HG02884 (cell line): ENCODE measurements around the gene COX14.
A peak's percentile ranks its signal among the peaks of the same experiment; 100 is the strongest.
"Not testable (repeated sequence)": the region's sequence is repeated elsewhere in the genome, so short reads cannot be mapped to it uniquely, and the experiment has no call there.

Experiments
- ATAC-seq: cut with Tn5 transposase; IDR thresholded peaks from one replicate; pipeline ENCODE4 v1.9.1; 2021; ENCODE audit warnings: mild to moderate bottlenecking, moderate library complexity; ENCODE audit not compliant: unreplicated experiment

Gene COX14

DNA sequence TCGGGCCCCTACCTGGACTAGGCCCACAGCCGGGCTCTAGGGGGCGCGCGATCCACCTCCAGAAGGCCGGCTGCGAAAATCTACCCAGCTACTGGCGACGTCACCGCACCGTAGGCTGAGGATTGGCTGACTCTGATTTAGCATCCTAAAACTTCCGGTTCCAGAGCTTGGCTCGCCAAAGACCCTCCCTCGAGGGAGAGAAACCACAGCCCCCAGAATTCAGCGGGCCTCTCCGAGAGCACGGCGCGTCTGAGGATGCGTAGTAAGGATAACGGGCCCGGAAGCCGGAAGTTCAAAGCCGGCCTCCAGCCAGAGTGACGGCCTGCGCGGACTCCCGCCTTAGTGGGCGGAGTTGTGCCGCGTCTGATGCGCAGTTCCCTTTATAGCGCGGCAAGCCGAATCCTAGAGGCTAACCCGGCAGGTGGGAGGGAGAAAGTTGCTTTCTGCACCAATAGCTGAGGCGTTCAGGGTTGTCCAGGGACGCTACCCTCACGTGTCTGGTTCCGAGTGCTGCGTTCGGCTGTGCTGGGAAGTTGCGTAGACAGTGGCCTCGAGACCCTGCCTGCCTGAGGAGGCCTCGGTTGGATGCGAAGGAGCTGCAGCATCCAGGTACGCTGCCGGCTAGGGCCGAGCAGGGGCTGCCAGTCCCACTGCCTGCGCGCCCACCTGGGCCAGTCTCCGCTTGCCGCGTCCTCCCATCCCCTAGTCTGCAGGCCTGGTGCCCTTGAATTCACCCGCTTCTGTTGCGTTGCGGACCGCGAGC is at the start of gene COX14:
Gene COX14 (plus strand): TSS at position 544 of the 763 bp plus-strand sequence. CDS start 7,808 bp downstream, outside the sequence.
- peak; percentile 77 for ATAC-seq

DNA sequence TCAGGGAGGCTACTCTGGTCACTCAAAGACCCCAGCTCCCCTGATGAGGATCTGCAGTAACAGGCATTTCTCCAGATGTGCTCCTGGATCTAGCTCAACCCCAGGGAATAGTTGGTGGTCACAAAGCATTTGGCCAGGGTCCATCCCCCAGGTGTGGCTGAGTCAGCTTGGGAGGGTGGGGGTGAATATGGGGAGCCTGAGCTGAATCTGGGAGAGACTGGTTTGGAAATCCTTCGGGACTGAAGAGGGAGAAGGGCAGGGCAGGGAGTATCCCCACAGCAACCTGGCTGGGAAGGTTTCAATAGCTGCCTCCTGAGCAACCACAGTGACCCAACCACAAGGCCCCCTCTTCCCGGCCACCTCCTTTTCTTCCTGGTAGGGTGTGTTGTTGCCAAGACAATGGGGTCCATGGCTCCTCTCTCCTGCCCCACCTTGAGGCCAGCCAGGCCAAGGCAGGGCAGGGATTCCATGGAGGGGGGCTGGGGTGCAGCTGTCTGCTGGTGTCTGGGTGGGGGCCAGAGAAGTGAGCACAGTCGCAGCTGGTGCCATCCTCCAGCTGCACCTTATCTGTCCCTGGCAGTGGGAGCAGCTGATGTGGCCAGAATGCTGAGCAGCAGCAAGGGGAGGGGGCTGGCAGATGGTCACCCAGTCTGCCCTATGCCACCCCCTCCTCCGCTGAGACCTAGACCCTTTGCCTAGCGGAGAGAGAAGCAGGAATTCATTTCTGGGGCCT is 49.1 kb upstream of the COX14 start:
- ATAC-seq, result no peak

DNA sequence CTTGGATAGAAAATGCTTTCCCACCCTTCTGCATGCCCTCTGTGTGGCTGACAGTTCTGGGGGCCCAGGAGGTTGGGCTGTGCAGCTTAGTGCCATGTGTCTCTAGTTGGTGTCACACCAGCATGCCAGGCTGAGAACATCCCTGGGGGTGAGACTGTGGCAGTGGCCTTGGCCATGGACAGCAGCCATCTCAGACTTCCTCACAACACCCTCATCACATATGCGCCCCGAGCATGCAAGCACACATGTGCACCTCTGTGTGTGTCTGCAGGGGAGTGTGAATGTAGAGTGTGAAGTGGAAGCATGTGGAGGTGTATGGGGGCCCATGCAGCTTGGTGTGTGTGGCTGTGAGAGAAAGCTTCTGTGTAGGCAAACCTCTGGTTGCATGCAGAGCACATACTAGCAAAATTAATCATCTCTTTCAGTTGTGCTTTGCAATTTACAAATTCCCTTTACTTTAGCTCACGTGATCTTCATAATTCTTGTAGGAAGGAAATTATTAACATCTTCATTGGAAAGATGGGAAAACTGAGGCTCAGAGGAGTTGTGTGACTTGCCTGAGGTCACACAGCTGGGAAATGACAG is 46.2 kb upstream of the COX14 start:
- no peak for ATAC-seq

DNA sequence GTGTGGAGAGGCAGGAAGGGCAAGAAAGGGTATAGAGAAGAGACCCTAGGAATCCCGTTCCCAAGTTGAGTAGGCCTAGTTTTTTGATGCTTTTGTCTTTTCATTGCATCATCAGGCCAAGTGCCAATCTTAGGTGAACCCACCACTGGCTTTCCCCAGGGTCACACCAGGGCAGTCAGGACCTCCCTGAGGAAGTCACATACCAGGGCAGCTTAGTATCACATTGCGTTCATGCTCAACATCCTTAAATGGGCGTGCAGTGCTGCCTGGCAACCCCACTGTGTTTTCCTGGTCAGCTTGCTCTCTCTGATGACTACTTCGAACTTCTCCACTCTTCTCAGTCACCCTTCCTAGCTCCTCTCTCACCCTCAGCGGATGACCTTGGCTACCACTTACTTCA is 45.6 kb upstream of the COX14 start:
- ATAC-seq, result no peak

DNA sequence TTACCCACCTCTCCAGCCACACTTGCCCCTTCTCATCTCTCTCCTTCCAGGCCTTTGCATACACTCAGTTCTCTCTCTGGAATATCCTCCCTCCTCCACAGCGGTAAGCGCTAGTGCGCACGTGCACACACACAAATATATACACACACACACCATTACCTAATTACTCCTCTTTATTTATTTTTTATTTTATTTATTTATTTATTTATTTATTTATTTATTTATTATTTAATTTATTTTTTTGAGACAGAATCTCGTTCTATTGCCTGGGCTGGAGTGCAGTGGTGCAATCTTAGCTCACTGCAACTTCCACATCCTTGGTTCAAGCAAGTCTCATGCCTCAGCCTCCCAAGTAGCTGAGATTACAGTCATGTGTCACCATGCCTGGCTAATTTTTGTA is 43.0 kb upstream of the COX14 start:
- ATAC-seq, result no peak

DNA sequence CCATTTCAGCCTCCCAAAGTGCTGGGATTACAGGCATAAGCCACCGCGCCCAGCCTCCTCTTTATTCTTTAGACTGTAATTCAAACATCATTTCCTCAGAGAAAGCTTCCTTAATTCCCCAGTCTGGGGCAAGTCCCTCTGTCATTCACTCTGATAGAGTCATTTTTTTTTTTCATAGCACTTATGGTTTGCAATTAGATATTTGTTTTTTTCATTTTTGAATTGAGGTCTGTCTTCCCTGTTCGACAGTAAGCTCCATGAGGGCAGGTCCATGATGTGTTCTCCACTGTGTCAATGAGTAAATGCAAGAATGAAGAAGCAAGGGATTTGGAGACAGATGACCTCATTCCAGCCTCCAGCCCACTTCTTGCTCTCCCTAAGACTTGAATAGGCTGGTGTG is 42.5 kb upstream of the COX14 start:
- ATAC-seq, result no peak

DNA sequence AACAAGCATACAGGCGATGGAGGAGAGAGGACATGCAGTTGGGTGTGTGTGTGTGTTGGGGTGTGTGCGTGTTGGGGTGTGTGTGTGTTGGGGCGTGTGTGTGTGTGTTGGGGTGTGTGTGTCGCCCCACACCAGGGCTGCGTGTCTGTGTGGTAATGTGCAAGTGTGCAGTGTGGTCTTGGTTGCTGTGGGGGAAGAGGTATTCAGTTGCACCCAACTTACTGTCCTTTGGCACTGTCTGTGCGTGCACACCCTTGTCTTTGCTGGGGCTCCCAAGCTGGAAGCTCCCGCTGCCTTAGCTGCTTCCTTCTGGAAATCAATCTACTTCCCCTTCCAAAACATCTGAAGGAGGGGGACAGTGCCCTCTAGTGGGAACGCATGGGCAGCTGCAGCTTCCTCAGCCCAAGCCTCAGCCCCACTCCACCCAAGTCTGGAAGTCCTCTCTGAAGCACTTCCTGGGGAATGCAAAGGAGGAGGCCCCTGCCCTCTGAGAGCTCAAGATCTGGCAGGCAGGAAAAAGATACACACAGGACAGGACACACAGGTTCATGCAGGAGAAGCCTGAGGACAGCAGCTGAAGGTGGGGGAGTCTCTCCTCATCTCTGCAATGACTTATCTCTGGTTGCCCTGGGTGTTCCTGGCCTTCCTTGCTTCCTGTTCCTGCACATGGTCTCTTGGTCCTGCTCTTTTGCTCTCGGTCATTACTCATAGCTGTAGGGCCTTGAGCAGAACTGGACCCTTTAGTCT is 41.5 kb upstream of the COX14 start:
- ATAC-seq, result no peak

DNA sequence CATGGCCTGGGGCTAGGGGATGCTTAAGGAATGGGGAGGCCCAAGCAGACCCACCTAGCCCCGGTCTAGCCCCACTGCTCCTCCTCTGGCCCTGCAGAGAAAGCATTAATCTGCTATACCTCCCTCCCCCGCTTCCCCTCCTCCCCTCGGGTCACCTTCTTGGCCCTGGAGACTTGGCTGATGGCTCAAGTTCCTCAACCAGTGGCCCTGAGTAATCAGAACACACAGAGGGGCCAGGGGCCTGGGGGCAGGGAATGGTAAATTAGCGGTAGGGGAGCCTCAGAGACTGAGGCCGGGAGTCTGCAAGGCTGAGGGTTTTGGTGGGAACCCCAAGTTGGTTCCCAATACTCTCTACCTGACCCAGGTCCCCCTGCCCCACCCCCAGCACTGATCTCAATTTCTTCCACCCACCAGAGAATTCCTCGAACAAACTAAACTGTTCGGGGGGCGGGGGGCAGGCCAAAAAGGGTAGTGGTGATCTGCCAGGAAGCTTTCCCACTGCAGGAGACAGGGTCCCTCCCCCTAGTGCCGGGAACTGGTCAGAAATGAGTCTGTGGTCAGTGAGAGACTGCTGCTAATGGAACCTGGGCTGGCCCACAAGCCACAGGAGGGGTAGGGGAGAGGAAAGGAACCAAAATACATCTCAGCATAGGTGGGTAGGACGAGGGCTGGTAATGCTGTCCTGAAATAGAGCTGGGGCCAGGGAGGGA is 39.7 kb upstream of the COX14 start:
- no peak for ATAC-seq

DNA sequence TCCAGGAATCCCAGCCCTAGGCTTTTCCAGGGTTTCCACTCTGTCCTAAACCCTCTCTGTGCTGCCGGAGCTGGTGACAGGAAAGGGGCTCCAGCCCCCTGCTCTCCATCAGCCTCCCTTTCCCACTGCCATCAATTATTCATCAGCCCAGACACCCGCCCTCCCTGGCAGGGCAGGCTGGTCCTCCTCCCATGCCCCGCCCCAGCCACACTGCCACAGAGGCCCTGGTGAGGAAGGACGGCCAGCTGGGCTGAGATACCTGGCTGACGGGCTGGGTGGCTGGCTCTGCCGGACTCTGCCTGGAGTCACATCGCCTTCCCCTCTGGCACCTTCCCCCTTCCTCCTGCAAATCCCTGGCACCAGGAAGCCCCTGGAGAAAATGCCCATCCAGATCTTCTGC is 38.8 kb upstream of the COX14 start:
- no peak for ATAC-seq

DNA sequence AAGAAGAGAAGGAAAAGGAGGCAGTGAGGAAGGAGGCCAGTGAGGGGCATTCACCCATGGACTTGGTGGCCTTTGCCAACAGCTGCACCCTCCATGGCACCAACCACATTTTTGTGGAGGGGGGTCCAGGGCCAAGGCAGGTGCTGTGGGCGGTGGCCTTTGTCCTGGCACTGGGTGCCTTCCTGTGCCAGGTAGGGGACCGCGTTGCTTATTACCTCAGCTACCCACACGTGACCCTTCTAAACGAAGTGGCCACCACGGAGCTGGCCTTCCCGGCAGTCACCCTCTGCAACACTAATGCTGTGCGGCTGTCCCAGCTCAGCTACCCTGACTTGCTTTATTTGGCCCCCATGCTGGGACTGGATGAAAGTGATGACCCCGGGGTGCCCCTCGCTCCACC is 38.3 kb upstream of the COX14 start:
- no peak for ATAC-seq

DNA sequence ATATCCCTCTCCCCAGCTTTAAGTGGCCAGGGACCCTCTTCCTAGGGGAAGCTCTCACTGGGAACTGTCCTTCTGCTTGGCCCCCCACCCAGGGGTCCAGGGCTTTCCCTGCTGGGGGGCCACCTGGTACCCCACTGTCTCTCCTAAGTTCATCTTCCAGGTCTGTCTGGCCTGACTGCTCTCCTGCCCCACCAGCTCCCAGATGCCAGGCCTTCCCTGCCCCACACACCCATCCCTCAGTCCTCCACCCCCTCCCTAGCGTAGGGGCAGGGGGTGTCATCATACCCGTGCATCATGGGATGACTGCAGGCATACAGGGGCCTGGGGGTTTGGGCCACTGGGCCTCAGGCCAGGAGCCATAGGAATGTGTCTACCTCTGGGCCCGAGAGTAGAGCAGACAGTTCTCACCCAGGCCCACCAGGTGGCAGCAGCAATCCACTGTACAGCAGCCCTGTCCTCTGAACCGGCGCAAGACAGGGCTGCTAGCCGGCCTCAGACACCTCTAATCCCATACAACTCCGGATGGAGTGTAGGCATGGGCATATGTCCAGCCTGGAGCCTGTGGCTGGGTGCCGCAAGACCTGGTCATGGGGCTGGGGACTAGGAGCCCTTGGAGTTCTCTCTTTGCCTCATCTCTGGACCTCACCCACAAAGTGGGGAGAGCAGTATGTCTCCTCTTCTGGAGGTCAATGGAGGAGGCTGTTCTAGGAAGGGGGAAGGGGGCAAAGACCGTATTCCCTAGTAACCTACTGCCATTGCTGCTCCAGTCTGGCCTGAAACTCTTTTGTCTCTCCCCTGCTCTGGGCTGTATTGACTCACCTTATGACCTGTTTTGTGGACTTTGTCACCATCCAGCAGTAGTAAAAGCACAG is 36.9 kb upstream of the COX14 start:
- ATAC-seq, result peak; percentile 82

DNA sequence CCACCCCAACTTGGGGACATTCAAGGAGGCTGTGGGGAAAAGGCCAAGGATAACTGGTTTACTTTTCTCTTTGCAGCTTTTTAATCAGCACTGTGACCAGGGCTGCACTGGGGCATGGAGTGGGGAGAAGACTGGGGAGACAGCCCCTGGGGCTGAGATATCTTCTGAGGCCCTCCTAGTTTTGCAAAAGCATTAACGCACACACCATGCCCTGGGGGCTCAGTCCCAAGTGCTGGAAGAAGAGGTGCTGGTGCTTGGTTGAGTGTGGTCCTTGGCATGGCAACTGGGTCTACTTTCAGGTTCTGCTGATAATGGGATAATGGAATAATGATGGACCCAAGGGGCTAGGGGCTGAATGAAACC is 36.2 kb upstream of the COX14 start:
- no peak for ATAC-seq

DNA sequence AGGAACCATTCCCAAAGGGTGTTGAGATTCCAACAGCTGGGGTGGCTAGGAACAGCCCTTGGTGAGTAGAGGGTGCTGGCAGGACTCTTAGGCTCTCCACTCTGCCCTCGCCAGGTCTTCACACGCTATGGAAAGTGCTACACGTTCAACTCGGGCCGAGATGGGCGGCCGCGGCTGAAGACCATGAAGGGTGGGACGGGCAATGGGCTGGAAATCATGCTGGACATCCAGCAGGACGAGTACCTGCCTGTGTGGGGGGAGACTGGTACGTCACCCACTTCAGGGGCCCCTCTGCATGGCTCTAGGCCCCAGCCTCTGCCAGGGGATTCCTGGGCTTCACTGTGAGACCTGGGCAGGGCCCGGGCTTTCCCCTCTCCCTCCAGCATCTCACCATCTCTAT is 34.9 kb upstream of the COX14 start:
- no peak for ATAC-seq

DNA sequence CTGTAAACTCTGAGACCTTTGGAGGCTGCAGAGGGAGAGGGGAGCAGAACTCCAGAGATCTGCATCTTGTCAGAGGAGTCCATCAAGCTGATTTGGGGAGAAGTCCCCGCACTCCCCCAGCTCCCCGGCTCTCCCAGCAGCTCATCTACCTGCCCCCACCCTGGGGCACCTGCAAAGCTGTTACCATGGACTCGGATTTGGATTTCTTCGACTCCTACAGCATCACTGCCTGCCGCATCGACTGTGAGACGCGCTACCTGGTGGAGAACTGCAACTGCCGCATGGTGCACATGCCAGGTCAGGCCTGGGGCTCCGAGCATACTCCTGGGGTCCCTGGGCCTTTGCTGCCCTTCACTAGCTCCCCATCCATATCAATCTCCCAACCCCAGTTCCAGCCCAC is 33.8 kb upstream of the COX14 start:
- no peak for ATAC-seq

DNA sequence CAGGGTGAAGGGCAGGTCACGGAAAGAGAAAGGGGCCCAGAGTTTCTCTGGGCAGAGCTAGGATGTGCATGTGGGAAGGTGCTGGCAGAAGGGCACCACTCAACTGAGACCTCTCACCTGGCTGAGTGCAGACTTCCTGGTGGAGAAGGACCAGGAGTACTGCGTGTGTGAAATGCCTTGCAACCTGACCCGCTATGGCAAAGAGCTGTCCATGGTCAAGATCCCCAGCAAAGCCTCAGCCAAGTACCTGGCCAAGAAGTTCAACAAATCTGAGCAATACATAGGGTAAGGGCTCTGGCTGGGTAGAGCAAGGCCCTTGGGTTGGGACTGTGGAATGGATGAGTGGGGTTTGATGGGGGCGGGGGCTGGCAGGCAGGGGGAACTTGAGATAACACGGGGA is 32.3 kb upstream of the COX14 start:
- no peak for ATAC-seq

DNA sequence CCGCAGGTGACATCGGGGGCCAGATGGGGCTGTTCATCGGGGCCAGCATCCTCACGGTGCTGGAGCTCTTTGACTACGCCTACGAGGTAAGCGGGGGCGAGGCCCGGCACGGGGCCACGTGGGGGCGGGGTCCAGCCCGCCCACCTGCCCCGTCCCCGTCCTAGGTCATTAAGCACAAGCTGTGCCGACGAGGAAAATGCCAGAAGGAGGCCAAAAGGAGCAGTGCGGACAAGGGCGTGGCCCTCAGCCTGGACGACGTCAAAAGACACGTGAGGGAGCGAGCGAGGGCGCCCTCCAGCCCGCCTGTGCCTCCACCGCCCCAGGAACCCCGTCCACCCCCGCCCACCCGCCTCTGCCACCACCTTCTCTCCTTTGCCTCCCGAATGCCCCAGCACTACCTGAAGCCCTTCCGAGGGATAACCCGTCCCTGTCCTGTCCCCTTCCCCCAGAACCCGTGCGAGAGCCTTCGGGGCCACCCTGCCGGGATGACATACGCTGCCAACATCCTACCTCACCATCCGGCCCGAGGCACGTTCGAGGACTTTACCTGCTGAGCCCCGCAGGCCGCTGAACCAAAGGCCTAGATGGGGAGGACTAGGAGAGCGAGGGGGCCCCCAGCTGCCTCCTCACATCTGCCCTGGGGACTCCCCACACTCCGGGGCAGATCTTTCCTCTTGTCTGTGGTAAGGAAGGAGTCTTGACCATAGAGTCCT is 30.8 kb upstream of the COX14 start:
- no peak for ATAC-seq

DNA sequence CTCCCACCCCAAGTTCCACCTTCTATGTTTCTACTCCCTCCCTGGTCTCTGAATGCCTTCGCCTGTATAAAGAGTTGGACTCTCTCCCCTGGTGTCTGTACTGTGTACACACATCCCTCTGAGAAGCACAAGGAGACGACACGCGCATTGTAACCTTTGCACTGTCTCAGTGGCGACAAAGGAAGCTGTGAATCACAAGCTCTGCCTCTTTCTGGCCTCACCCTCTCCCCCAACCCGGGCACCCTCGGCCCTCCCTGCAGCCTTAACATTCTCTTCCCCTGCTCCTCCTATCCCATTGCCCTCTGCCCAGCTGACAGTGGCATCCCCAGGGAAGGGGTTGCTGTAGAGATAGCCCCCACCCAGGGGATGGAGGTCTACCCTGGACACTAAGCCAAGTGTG is 29.4 kb upstream of the COX14 start:
- no peak for ATAC-seq

DNA sequence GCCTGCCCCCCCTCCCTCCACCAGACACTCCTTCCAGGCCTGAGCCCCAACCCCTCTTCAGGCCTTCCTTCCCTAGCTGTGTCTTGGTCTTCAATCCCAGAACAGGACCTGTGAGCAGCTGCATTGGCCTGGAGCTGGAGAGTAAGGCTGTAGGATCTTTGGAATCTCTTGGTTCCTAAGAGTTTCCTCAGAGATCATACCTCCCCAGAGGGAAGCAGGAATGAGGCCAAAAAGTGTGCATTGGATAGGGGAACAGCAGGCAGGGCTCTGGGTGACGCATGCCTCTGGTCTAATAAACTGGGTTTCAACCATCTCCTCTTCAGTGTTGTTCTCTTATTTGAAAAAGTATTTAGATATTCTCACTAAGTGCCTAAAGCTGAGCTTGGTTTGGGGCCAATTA is 28.7 kb upstream of the COX14 start:
- ATAC-seq, result no peak

DNA sequence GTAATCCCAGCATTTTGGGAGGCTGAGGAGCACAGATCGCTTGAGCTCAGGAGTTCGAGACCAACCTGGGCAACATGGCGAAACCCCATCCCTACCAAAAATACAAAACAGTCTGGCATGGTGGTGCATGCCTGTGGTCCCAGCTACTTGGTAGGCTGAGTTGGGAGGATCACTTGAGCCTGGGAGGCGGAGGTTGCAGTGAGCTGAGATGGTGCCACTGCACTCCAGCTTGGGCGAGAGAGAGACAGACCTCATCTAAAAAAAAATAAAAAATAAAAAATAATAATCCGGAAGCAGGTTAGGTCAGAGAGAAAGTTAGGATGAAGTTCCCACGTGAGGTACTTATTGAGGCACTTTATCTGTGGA is 27.6 kb upstream of the COX14 start:
- ATAC-seq, result not testable (repeated sequence)
